Spleen (tissue), 11 donors: ENCODE measurements around the gene SLC25A47. TPM values are rescaled to one million over a fixed set of nuclear protein-coding genes. Genes with fewer than 3 reads are reported as not detected.

ENCODE experiments used
- DNase-seq: peaks from one replicate; pipeline ENCODE4 v3.0.0-alpha.2; 2020
- H3K27ac ChIP-seq, 8 donors: fragments of 200-600 bp; sonication (generic) in 7 of 8; 1 replicate in 4 of 8; 2 replicates in 4 of 8; pipeline versions ENCODE4 v1.5.0 to v1.8.0; 2016 to 2021; ENCODE audit warnings: inconsistent platforms in 4 of 8, mild to moderate bottlenecking in 4 of 8, moderate library complexity in 1 of 8
- H3K27me3 ChIP-seq, 7 donors: fragments of 200-600 bp; sonication (generic) in 6 of 7; replicated peaks in 1 of 7; 1 replicate in 4 of 7; 2 replicates in 3 of 7; pipeline versions ENCODE4 v1.5.0 to v1.8.0; 2016 to 2021; ENCODE audit warnings: inconsistent platforms in 3 of 7, mild to moderate bottlenecking in 1 of 7
- H3K36me3 ChIP-seq, 6 donors: fragments of 200-600 bp; sonication (generic) in 5 of 6; 1 replicate in 4 of 6; 2 replicates in 2 of 6; pipeline versions ENCODE4 v1.5.0 to v1.8.0; 2016 to 2021; ENCODE audit warnings: inconsistent platforms in 2 of 6
- H3K4me1 ChIP-seq, 6 donors: fragments of 200-600 bp; sonication (generic) in 5 of 6; 1 replicate in 3 of 6; 2 replicates in 3 of 6; pipeline versions ENCODE4 v1.5.0 to v1.8.0; 2016 to 2021; ENCODE audit warnings: inconsistent platforms in 3 of 6
- H3K4me3 ChIP-seq, 8 donors: fragments of 200-600 bp; sonication (generic) in 7 of 8; 1 replicate in 4 of 8; 2 replicates in 4 of 8; pipeline versions ENCODE4 v1.5.0 to v1.8.0; 2016 to 2021; ENCODE audit warnings: inconsistent platforms in 4 of 8, mild to moderate bottlenecking in 4 of 8, moderate library complexity in 2 of 8
- H3K9me3 ChIP-seq, 8 donors: fragments of 200-600 bp; sonication (generic) in 7 of 8; 1 replicate in 4 of 8; 2 replicates in 4 of 8; pipeline versions ENCODE4 v1.5.0 to v1.8.0; 2016 to 2021; ENCODE audit warnings: inconsistent platforms in 4 of 8
- CTCF ChIP-seq, 11 experiments: fragments of 200-600 bp in 7 of 11; fragments of 450-650 bp in 4 of 11; sonication (generic) in 4 of 11; IDR thresholded peaks in 8 of 11; conservative IDR thresholded peaks in 3 of 11; 1 replicate in 7 of 11; 2 replicates in 4 of 11; pipeline versions ENCODE4 v1.4.0 to v1.8.0; 2016 to 2021; ENCODE audit warnings: antibody characterized with exemption in 11 of 11, inconsistent platforms in 4 of 11, mild to moderate bottlenecking in 1 of 11
- POLR2A ChIP-seq, 3 donors: fragments of 450-650 bp; IDR thresholded peaks; one replicate each; pipeline ENCODE4 v1.5.1; 2017; ENCODE audit warnings: antibody characterized with exemption in 3 of 3, mild to moderate bottlenecking in 1 of 3
- POLR2AphosphoS5 ChIP-seq, 3 donors: sonication (generic); formaldehyde crosslinking; IDR thresholded peaks; one replicate each; pipeline ENCODE4 v1.5.1; 2017; ENCODE audit warnings: antibody characterized with exemption in 3 of 3
- WGBS, 5 donors: extraction: QIAGEN DNeasy Blood & Tissue Kit in 3 of 5; methylation state at CpG; one replicate each; pipeline versions ENCODE4 v1.1.5 to v1.1.7; 2013 to 2018; 5-methylcytosine and 5-hydroxymethylcytosine counted together
- intact Hi-C: fragments of 100-400 bp; cut with DNase I; formaldehyde crosslinking; loops from one replicate; pipeline ENCODE4 v1.15.0; 2023; ENCODE audit warnings: low total_unique reads
- polyA plus RNA-seq, 3 donors: library from polyadenylated mRNA; stranded (reverse); fragments of 200-250 nt; gene quantifications; one replicate each; pipeline ENCODE4 v1.2.1, GENCODE V29; 2013
- total RNA-seq, 7 donors: library from RNA; depleted of rRNA in 3 of 7; stranded (reverse); fragments of >200 nt in 3 of 7; fragmentation: NEBNext Ultra II Directional in 4 of 7; extraction: Animal tissue kit (Norgen Biotek cat#: 25700) in 4 of 7; gene quantifications; one replicate each; pipeline versions ENCODE4 v1.1.0 to v1.2.1, GENCODE V29; 2016 to 2021
- donor health status: healthy with polysubstance abuse.
- donor health status: DM: no; HTN: no; CAD: no; lungs with moderate emphysema.
- donor health status: DM: no; HTN: no; CAD: no.
- donor health status: Bipolar disorder and iron deficiency.
- donor health status: healthy.
- donor health status: DM: no; HTN: no; CAD: no.
- donor health status: DM: yes; HTN: yes; CAD: no.

SLC25A47 gene
- total and polyA plus RNA-seq, 10 donors = 0.03 to 0.11 TPM; not detected in 8

- Histone ChIP-seq H3K27ac (no peak overlapping the region), H3K27me3 (no peaks in the 10 kb centered on the region), H3K4me1 (no peaks in the 10 kb centered on the region), H3K4me3 (no peak overlapping the region), H3K9me3 (no peaks in the 10 kb centered on the region), H3K36me3 (peaks cover 0 to 65% (median 49%) of the 10 kb centered on the region in 6 donors)
- 92 to 98% (median 95%) methylated on average over 8 of the region's 8 CpGs for WGBS, 5 donors
- DNase-seq = peak; percentile 62
- TF ChIP-seq CTCF (IDR thresholded peaks at IDR 0.05 in 8 of 11, conservative IDR thresholded peaks at IDR 0.05 in 3 of 11) (no peak), POLR2AphosphoS5 (IDR thresholded peaks at IDR 0.05) (no peak), POLR2A (IDR thresholded peaks at IDR 0.05) (no peak)
- intact Hi-C loops = no loop called here
Measured at GRCh38 chr14:100333311-100333710, 10.2 kb downstream of the SLC25A47 start.

DNA sequence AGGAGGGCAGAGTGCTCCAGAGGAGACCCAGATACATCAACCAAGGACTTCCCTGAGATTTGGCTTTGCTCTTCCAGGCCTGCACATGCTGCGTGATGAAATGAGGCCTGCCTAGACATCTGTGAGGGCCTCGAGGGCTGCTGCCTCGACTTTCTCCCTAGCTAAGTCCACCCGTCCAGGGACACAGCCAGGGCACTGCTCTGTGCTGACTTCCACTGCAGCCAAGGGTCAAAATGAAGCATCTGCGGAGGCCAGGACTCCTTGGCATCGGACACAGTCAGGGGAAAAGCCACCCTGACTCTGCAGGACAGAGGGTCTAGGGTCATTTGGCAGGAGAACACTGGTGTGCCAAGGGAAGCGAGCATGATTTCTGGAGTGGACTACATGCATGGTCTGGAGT lies 10.7 kb downstream of the SLC25A47 start:
- Histone ChIP-seq H3K27me3 (no peaks in the 10 kb centered on the region), H3K27ac (no peak overlapping the region), H3K4me1 (no peaks in the 10 kb centered on the region), H3K36me3 (peaks cover 0 to 70% (median 52%) of the 10 kb centered on the region in 6 donors), H3K4me3 (no peak overlapping the region), H3K9me3 (no peaks in the 10 kb centered on the region)
- WGBS, 5 donors = 85 to 97% (median 89%) methylated on average over 6 to 7 of the region's 7 CpGs
- DNase-seq = peak; percentile 43
- intact Hi-C loops = no loop called here
- TF ChIP-seq CTCF (IDR thresholded peaks at IDR 0.05 in 8 of 11, conservative IDR thresholded peaks at IDR 0.05 in 3 of 11) (no peak), POLR2AphosphoS5 (IDR thresholded peaks at IDR 0.05) (no peak), POLR2A (IDR thresholded peaks at IDR 0.05) (no peak)

GRCh38 chr14:100334904-100335303 lies 11.8 kb downstream of the SLC25A47 start:
- WGBS, 5 donors = 88 to 93% (median 92%) methylated on average over 9 to 12 of the region's 12 CpGs
- peak; percentile 48 for DNase-seq

More at GRCh38 chr14:100334904-100335303, 11.8 kb downstream of the SLC25A47 start:
- H3K27ac ChIP-seq = no peak overlapping the region
- TF ChIP-seq POLR2AphosphoS5 (IDR thresholded peaks at IDR 0.05) = peak in 1 of 3 donors; percentile 38
- TF ChIP-seq CTCF (IDR thresholded peaks at IDR 0.05 in 8 of 11, conservative IDR thresholded peaks at IDR 0.05 in 3 of 11) = no peak
- no peak for TF ChIP-seq POLR2A (IDR thresholded peaks at IDR 0.05)
- H3K36me3 ChIP-seq = peaks cover 0 to 81% (median 57%) of the 10 kb centered on the region in 6 donors
- intact Hi-C loops = no loop called here
- no peaks in the 10 kb centered on the region for H3K9me3 ChIP-seq
- H3K4me1 ChIP-seq = peaks cover 0 to 3% (median under 1%) of the 10 kb centered on the region in 6 donors
- H3K27me3 ChIP-seq = no peaks in the 10 kb centered on the region
- no peak overlapping the region for H3K4me3 ChIP-seq
